AG09309 (cell line): ENCODE data around the gene NDUFB10.

Experiments used
- DNase-seq: peaks from one replicate; pipeline ENCODE4 v3.0.0-alpha.2; 2010; ENCODE audit warnings: low read depth
- H3K4me3 ChIP-seq: 2 replicates; pipeline ENCODE4 v1.5.1; 2011; ENCODE audit warnings: mild to moderate bottlenecking, low read depth, low read length, moderate library complexity; ENCODE audit not compliant: control insufficient read depth
- CTCF ChIP-seq: IDR thresholded peaks from 2 replicates; pipeline ENCODE4 v1.5.1; 2011; ENCODE audit warnings: mild to moderate bottlenecking, low read depth, low read length, inconsistent platforms; ENCODE audit not compliant: insufficient read depth, control insufficient read depth; ENCODE audit errors: missing control alignments

The NDUFB10 gene

GRCh38 chr16:1942810-1943726, 16.3 kb upstream of the NDUFB10 start, which contains the start of gene MSRB1:
Gene MSRB1 (minus strand): TSS chr16:1943199. CDS start chr16:1943156, 43 bp downstream.
- no peak for TF ChIP-seq CTCF
- peak within 1 kb of the TSS; percentile 84 for H3K4me3 ChIP-seq
- DNase-seq: peak; percentile 76

- no peak for TF ChIP-seq CTCF
- no peak overlapping the region for H3K4me3 ChIP-seq
- DNase-seq: no peak
Observed at GRCh38 chr16:1944612-1945199, 14.6 kb upstream of the NDUFB10 start.

- DNase-seq: no peak
- no peak overlapping the region for H3K4me3 ChIP-seq
- TF ChIP-seq CTCF: no peak
Observed at GRCh38 chr16:1945559-1946391, 13.6 kb upstream of the NDUFB10 start.

- no peak for TF ChIP-seq CTCF
- DNase-seq: no peak
- H3K4me3 ChIP-seq: no peak overlapping the region
Observed at GRCh38 chr16:1946495-1947368, 12.6 kb upstream of the NDUFB10 start.

- DNase-seq: no peak
- H3K4me3 ChIP-seq: no peak overlapping the region
- TF ChIP-seq CTCF: no peak
Observed at GRCh38 chr16:1947369-1947670, 12.0 kb upstream of the NDUFB10 start.

GRCh38 chr16:1949507-1949906, 9.8 kb upstream of the NDUFB10 start:
- no peak for DNase-seq
- H3K4me3 ChIP-seq: no peak overlapping the region
- no peak for TF ChIP-seq CTCF
